Effector memory CD4-positive, alpha-beta T cell (primary cell): ENCODE measurements around the gene ARL15.

Experiments
- DNase-seq, 3 donors: peaks; one replicate each; pipeline ENCODE4 v3.0.0-alpha.2; 2020
- H3K27ac ChIP-seq: 2 replicates; pipeline ENCODE4 v1.7.0; 2013; ENCODE audit warnings: mild to moderate bottlenecking, low read length, moderate library complexity; ENCODE audit not compliant: insufficient read depth, poor library complexity, severe bottlenecking
- H3K27me3 ChIP-seq: replicated peaks from 2 replicates; pipeline ENCODE4 v1.7.0; 2013; ENCODE audit warnings: mild to moderate bottlenecking, low read length; ENCODE audit not compliant: insufficient read depth, control insufficient read depth, poor library complexity, severe bottlenecking
- H3K36me3 ChIP-seq: 2 replicates; pipeline ENCODE4 v1.7.0; 2013; ENCODE audit warnings: mild to moderate bottlenecking, low read length, moderate library complexity; ENCODE audit not compliant: control insufficient read depth, insufficient read depth
- H3K4me1 ChIP-seq: 2 replicates; pipeline ENCODE4 v1.7.0; 2013; ENCODE audit warnings: low read length, mild to moderate bottlenecking; ENCODE audit not compliant: control insufficient read depth, insufficient read depth, poor library complexity, severe bottlenecking
- H3K4me3 ChIP-seq: 2 replicates; pipeline ENCODE4 v1.7.0; 2013; ENCODE audit warnings: low read length, low read depth, mild to moderate bottlenecking; ENCODE audit not compliant: insufficient read depth, poor library complexity, severe bottlenecking
- H3K9me3 ChIP-seq: 2 replicates; pipeline ENCODE4 v1.7.0; 2013; ENCODE audit warnings: mild to moderate bottlenecking, low read length, moderate library complexity; ENCODE audit not compliant: control insufficient read depth

The ARL15 gene

GRCh38 chr5:54229041-54229780, 81.2 kb downstream of the ARL15 start:
- Histone ChIP-seq H3K4me1 (peaks cover 3% of the 10 kb centered on the region), H3K27me3 (no peaks in the 10 kb centered on the region), H3K9me3 (no peaks in the 10 kb centered on the region), H3K27ac (no peak overlapping the region), H3K36me3 (no peaks in the 10 kb centered on the region), H3K4me3 (no peak overlapping the region)
- peak; percentile 22 to 47 (median 24) for DNase-seq

- Histone ChIP-seq H3K9me3 (no peaks in the 10 kb centered on the region), H3K4me1 (peaks cover 3% of the 10 kb centered on the region), H3K4me3 (no peak overlapping the region), H3K27me3 (no peaks in the 10 kb centered on the region), H3K36me3 (no peaks in the 10 kb centered on the region), H3K27ac (no peak overlapping the region)
- DNase-seq, result no peak
These were observed 82.6 kb downstream of the ARL15 start for GRCh38 chr5:54227759-54228158.

GRCh38 chr5:54227109-54227508, 83.3 kb downstream of the ARL15 start:
- H3K27me3 ChIP-seq, result no peaks in the 10 kb centered on the region
- no peak overlapping the region for H3K4me3 ChIP-seq
- H3K9me3 ChIP-seq, result no peaks in the 10 kb centered on the region
- H3K36me3 ChIP-seq, result no peaks in the 10 kb centered on the region
- H3K4me1 ChIP-seq, result peaks cover 3% of the 10 kb centered on the region
- H3K27ac ChIP-seq, result no peak overlapping the region
- no peak for DNase-seq

GRCh38 chr5:54226215-54226614, 84.2 kb downstream of the ARL15 start:
- Histone ChIP-seq H3K27ac (no peak overlapping the region), H3K36me3 (no peaks in the 10 kb centered on the region), H3K4me1 (peaks cover 3% of the 10 kb centered on the region), H3K4me3 (no peak overlapping the region), H3K9me3 (no peaks in the 10 kb centered on the region), H3K27me3 (no peaks in the 10 kb centered on the region)
- no peak for DNase-seq

GRCh38 chr5:54224103-54224826, 86.1 kb downstream of the ARL15 start:
- Histone ChIP-seq H3K4me1 (no peaks in the 10 kb centered on the region), H3K9me3 (no peaks in the 10 kb centered on the region), H3K36me3 (no peaks in the 10 kb centered on the region), H3K4me3 (no peak overlapping the region), H3K27ac (no peak overlapping the region), H3K27me3 (no peaks in the 10 kb centered on the region)
- DNase-seq, result no peak

- no peak overlapping the region for H3K4me3 ChIP-seq
- DNase-seq, result no peak
- H3K4me1 ChIP-seq, result no peaks in the 10 kb centered on the region
- no peaks in the 10 kb centered on the region for H3K36me3 ChIP-seq
- H3K9me3 ChIP-seq, result no peaks in the 10 kb centered on the region
- H3K27ac ChIP-seq, result no peak overlapping the region
- H3K27me3 ChIP-seq, result no peaks in the 10 kb centered on the region
These were observed 88.0 kb downstream of the ARL15 start for GRCh38 chr5:54222336-54222735.

GRCh38 chr5:54221135-54221534, 89.2 kb downstream of the ARL15 start:
- no peak overlapping the region for H3K4me3 ChIP-seq
- H3K4me1 ChIP-seq, result no peaks in the 10 kb centered on the region
- DNase-seq, result no peak
- H3K9me3 ChIP-seq, result no peaks in the 10 kb centered on the region
- no peak overlapping the region for H3K27ac ChIP-seq
- H3K27me3 ChIP-seq, result no peaks in the 10 kb centered on the region
- H3K36me3 ChIP-seq, result no peaks in the 10 kb centered on the region

GRCh38 chr5:54220230-54221040, 89.9 kb downstream of the ARL15 start:
- H3K27ac ChIP-seq, result no peak overlapping the region
- H3K4me1 ChIP-seq, result no peaks in the 10 kb centered on the region
- no peak overlapping the region for H3K4me3 ChIP-seq
- H3K9me3 ChIP-seq, result no peaks in the 10 kb centered on the region
- H3K36me3 ChIP-seq, result no peaks in the 10 kb centered on the region
- no peaks in the 10 kb centered on the region for H3K27me3 ChIP-seq
- no peak for DNase-seq

- Histone ChIP-seq H3K27ac (no peak overlapping the region), H3K36me3 (no peaks in the 10 kb centered on the region), H3K27me3 (no peaks in the 10 kb centered on the region), H3K4me1 (no peaks in the 10 kb centered on the region), H3K9me3 (no peaks in the 10 kb centered on the region), H3K4me3 (no peak overlapping the region)
- DNase-seq, result no peak
These were observed 92.4 kb downstream of the ARL15 start for GRCh38 chr5:54217826-54218503.
